HG03025 (cell line): ENCODE measurements around the gene RAB31.

ENCODE experiments used
- ATAC-seq: cut with Tn5 transposase; IDR thresholded peaks from one replicate; pipeline ENCODE4 v1.9.1; 2021; ENCODE audit warnings: mild to moderate bottlenecking, moderate library complexity; ENCODE audit not compliant: unreplicated experiment, low FRiP score

The RAB31 gene

GRCh38 chr18:9690418-9691188 lies 17.5 kb upstream of the RAB31 start:
- no peak for ATAC-seq

DNA sequence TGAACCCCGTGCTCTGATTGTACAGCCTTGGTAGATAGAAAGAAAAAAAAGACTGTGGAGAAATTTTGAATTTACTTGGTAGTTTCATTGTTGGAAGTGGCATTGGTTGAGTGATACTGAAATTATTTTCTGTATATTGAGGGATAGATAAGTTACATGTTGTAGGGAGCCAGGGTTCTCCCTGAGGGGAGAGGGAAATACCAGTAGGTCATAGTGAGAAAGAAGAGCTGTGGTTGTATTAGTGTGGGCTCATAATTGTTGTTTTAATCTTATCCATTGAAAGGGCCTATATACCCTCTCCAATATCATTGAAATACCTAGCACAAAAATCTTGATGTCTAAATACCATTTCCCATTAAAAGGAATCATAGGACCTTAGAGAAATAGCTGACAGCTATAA lies 16.9 kb upstream of the RAB31 start:
- no peak for ATAC-seq

GRCh38 chr18:9694174-9694573 lies 13.9 kb upstream of the RAB31 start:
- no peak for ATAC-seq

GRCh38 chr18:9694952-9695495 lies 13.1 kb upstream of the RAB31 start:
- ATAC-seq = no peak

DNA sequence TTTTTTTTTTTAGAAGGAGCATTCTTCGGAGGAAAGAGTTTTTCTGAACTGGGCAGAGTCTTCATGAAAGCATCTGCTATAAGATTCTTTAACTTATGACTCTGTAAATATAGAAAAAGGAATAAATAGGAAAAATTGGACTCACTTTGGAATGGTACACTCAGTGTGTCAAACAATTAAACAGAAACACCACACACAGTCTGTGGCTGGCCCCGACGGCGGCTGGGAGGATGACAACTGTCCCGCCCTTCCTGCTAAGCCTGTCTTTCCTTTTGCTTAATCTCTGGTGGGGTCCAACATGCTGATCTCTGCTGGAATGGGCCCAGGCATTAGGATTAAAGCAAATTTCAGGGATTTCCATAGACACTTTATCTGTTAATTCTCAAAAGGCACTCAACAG lies 12.5 kb upstream of the RAB31 start:
- ATAC-seq = no peak

DNA sequence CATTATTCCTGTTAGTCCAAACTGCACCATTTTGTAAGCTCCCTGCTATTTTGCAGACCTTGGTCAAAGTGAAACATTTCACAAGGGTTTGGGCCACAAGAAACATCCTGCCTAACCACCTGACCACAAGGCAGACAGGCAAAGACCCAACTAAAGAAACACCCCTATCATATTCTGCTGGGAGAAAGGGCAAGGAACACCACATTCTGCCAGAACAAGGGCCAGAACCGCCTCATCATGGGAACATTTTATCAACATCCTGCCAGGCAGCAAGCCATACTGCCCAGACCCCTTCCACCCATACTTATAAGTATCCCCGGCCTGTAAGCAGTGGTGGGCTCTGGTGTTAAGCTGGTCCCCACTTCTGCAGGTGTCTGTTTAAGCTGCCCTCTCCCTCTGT lies 12.0 kb upstream of the RAB31 start:
- no peak for ATAC-seq

DNA sequence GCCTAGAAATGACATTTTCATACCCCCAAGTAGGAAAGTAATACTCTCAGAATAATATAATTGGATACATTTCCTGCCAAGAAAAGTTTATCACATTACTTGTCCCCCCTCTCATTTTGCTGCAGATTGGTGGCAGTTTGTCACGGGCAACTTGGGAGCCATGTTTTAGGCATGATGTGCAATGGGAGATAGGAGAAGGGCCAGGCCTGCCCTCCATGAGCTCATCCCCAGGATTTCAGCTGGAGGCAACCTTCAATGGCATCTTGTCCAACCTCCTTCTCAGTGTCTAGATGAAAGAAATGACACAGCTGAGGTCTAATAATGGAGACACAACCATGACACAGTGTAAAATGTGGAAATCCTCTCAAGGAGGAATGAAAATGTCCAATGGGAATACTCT lies 11.4 kb upstream of the RAB31 start:
- ATAC-seq = no peak

- no peak for ATAC-seq
Observed at GRCh38 chr18:9697121-9697520, 11.0 kb upstream of the RAB31 start.

GRCh38 chr18:9698497-9698896 lies 9.6 kb upstream of the RAB31 start:
- ATAC-seq = no peak

DNA sequence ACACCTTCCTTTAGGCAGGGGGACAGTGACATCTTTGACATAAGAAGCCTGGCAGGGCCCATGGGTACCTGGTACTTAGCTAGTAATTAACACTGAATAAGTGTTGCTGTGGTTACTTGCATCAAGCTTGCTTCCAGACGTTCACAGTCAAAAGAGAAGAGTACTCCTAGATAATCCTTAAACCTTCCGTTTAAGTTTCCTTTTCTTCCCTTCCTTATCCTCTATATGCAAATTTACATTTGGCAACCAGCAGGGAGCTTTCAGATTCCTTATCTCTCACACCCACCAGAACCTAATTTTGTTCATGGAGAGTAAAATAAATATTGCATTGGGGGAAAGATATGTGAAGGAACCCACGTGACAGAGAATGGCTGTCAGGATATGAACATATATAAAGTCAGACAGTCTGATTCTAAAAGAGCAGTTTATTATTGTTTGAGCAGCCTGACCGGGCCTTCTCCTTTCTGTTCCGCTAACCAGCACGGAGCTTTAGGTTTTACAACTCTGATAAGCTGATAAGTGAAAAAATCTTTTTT lies 7.8 kb upstream of the RAB31 start:
- ATAC-seq = no peak

DNA sequence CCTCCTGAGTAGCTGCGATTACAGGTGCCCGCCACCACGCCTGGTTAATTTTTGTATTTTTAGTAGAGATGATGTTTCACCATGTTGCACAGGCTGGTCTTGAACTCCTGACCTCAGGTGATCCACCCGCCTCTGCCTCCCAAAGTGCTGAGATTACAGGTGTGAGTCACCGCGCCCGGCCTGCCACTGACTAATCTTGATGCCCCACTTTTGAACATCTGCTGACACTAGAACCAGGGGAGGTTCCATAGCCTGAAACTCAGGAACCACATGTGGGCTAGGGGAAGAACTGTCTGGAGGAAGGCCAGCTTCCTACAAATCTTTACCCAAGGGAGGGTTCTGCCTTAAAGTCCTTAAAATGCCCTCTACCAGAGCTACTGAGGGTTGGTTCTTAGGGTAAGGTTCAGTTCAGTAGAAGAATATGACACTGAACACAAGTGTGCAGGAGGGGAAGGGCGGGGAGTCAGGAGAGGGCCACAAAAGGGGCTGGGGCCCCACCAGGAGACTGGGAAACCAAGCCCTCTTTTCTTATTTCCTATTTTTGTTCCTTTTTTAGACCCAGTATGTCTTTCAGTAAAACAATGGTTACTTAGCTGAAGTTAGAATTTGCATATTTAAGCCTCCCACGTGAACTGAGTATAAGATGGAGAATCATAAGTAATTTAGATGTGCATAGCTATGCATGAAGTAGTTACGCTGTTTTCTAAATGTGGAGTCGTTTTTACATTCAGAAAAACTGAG lies 6.3 kb upstream of the RAB31 start:
- peak; percentile 57 for ATAC-seq

DNA sequence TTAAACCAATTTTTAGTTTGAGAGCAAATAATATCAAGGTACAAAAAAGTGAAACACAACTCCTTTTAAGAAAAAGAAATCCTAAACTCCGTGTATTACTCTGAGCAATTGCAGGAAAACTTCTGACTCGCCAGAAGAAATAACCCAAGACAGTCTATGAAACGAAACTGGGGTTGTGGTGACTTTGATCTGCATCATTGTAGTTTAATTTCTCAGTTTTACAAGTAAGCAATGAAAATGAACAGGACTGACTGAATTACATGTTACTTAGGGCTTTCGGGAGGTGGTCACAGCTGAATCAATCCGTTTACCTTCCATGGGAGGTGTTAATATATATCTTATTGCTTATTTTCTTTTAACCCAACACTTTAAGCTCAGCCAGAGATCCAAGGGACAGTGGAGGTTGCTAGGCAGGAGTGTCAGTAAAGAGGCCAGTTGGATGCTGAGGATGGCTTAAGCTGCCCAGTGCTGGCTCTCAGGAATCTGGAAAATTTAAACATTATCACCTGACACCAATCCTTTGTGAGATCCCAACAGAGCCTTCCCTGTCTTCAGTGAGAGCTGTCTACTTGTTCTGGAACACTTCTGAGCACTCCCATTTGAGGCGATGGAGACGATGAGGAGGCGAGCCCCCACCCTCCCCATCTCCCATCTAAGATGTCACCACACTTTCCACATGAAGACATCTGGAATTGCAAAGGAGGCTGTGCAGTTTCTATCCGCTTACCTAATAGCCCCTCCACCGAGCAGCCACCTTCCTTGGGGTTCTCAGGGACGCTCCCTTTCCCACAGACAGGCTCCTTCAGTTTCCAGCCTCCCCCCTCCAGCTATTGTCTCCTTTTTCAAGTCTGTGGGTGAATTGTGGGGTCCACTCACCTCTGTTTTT lies 3.6 kb upstream of the RAB31 start:
- no peak for ATAC-seq

- ATAC-seq = no peak
Observed at GRCh38 chr18:9705183-9705829, 2.8 kb upstream of the RAB31 start.

DNA sequence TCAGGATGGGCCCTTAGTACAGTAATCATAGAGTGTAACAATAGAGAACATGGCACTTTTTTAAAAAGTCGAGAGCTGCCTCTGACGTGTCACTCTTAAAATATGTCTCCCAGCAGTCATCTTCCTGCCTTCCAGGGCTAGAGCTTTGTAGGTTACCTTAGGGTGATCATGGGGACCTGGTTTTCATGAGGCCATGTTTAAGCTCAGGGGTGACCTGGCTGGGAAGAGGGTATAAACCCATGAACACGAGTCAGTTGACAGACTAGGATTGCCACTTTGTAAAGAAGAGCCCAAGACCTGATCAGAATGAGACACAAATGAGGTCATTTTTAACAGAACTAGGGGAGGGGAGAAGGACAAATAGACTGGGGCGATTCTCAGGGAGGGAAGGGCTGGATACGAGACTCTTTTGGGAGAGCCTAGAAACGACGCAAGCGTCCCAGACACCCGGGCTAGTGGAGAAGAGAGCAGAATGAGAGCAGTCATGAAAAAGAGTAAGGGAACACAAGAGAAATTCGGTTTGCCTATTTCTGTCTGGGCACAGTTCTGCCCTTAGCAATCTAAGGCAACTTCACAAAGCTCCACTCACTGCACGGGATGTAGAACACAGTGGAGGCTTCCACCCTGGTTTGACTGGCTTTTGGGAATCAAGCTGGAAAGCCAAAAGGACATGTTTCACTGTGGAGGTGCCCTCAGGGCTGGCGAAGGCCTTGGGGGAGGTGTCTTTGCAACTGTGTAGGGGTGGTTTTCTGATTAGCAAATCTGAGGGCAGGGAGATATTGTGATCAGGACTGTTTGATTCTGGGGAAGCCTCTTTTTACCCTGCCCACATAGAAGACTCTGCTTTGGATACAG lies 1.8 kb upstream of the RAB31 start:
- ATAC-seq = no peak

DNA sequence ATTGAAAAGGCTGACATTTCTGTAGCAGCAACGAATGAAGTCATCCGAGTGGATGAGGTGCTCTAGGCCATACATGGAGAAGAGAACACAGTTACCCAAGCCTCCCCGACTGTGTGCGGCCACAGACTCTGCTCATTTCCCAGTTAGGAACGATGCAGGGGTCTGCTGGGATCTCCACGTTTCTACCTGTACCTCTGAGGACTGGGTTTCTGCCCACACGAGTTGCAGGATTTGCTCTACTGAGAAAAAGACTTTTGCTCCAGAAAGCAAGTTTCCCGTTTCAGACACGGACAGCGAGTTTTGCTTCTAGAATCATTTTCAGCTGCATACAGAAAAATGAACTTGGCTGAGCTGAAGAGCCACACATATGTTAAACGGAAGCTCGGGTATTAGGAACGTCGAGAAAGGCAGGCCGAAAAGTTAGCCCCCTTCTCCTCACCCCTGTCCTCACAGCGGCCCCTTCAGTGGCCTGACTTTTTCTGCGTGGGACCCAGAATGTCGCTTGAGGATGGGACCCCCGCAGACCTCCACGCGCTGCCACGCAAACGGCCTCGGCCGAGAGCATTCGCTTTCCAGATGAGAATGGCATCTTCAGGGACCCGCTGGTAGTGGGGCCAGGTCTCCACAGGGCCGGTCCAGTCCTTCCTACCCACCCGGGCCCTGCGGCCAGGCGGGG lies 582 bp upstream of the RAB31 start:
- no peak for ATAC-seq

DNA sequence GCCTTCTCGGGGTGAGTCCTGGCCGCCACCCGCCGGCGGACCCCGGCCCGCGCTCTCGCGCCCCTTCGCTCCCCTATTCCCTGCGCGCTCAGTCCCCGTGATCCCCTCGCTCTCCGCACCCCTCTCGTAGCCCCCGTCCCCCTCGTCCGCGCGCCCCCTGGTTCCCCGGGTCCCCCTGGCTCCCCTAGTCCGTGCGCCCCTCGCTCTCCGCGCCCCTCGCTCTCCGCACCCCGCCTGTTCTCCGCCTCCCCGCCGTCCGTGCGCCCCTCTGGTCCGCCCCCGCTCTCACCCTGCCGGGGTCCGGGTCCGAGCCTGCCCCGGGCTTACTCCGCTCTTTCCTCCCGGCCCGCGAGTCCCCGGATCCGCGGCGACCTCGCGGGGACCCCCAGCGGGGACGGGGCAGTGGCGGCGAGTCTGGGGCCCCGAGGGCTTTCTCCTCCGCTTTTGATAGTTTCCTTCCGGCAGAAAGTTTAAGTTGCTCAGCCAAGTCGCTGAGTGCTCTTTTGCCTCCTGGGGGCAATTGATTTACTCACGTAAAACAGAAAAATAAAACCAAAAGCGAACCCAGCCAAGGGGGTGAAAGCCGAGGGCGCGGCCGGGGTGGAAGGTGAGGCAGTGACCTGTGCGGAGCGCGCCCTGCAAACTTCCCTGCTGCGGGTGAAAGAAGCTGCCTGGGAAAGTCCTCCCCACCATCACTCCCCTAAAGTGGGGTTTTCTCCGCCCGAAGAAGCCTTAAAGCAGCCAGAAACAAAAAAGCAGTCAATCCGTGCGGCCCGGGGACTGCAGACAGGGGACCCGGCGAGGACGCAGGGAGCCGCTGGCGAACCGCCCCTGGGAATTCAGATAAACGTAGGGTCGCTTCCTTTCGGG lies 568 bp downstream of the RAB31 start:
- no peak for ATAC-seq

DNA sequence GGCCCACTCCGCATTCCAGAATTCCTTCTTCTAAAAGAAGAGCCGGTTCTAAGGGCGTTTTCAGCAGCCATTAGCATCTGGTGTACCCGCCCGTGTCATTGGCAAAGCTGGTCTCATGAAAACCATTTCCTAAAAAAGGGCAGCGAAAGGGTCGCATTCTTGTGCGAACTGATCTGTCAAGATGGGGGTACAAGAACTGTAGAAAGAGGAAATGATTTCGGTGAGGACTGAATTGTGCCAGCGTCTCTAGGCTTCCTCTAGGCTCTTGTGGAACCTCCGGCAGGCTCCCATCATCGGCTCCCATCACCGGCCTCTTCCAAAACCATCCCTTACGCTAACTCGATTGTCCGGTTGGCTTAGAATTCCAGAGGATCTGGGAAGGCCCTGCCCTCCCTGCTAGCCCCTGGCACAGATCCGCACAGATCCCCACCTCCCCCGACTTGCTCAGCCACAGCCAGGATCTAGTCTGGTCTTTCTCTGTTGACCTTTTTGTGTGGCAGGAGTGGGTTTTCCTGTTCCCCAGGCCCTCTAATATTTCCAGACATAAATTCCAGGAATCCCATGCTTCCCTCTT lies 1.3 kb downstream of the RAB31 start:
- ATAC-seq = no peak
